H4 (cell line): ENCODE measurements around the gene DNAH14. TPM values are rescaled to one million over a fixed set of nuclear protein-coding genes. Genes with fewer than 3 reads are reported as not detected.
"Not testable (repeated sequence)": the region's sequence is repeated elsewhere in the genome, so short reads cannot be mapped to it uniquely, and the experiment has no call there.

Source experiments
- DNase-seq: peaks from one replicate; pipeline ENCODE4 v3.0.0-alpha.2; 2015; ENCODE audit warnings: low spot score
- total RNA-seq: library from RNA; depleted of rRNA; stranded (reverse); fragments of >200 nt; shearing (Covaris generic); gene quantifications from 2 replicates; pipeline ENCODE4 v1.2.3, GENCODE V29; 2014

The DNAH14 gene
- total RNA-seq, 1 experiment from 2014 or later = not detected

DNA sequence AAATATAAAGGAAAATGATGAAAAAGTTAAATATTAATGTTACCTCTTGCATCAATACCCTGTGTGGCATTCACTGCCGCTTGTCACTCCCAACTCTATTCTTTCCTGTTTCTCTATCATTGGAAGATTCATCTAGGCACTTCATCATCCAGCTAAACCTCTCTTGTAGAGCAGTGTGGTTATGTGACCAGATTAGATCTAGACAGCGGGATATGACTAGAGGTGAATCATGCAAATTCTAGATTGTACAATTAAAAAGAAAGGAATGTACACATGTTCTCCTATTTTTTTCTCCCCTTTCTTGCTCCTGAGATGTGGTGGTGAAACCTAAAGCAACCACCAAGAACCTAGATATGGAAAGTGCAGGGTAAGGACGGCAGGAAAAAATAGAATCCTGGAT, 324.3 kb downstream of the DNAH14 start:
- DNase-seq = no peak

DNA sequence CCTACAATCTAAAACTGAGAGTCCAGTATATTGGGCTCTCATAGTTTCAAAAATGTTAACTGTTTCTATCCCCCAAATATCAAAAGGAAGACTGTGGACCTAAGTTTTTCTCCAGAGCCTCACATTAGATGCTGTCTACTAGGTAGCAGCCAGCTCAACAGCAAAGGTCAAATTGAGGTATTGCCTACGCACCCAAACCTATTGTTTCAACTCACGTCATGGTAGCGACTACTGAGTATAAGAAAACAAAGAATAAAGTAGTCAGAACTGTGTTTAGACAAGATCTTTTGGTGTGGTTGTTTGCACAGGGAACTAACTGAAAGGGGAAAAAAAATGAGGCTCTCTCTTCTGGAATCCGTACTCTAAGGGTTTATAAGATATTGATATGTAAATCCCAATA, 325.2 kb downstream of the DNAH14 start:
- no peak for DNase-seq

DNA sequence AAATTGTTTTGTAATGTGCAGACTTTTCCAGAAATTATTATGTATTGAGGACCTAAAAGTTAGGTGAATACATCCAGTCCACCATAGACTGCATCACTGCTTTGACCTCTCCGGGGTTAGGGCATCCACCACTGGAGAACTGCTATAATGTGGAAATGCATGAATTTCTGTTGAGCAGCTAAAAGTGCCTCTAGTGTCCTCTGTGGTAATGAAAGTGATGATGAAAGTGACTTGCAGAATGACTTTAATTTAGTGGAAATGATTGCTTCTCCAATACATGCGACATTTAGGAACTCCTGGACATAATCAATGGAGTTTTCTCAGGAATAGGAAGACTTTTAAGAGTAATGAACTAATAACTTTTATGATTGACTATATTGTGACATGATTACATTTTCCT, 327.6 kb downstream of the DNAH14 start:
- DNase-seq = no peak

DNA sequence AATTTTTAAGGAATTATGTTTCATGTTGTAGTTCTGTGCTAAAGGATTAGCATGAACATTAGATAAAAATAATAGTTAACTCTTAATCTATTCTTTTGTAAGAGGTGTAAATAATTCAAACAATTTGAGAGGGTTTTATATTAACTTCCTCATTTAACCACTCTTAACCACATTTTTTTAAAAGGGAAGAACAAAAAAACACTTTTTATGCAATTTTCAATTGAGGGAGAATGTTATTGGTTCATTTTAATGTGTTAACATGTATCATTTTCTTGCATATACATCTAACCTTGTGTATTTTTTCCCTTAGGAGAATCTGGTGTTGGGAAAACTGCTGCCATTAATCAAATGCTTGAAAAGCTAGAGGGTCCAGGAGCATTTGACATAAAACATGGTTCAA, 329.3 kb downstream of the DNAH14 start:
- DNase-seq = no peak

DNA sequence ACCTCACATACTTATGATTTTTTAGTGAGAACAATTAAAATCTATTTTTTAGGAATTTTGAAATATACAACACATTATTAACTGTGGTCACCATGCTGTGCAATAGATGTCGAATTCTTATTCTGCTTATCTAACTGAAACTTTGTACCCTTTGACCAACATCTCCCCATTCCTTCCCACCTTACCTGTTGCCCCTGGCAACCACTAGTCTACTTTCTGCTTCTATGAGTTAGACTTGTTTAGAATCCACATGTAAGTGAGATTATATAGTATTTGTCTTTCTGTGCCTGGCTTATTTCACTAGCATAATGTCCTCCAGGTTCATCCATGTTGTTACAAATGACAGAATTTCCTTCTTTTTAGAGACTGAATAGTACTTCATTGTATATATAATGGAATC, 330.1 kb downstream of the DNAH14 start:
- no peak for DNase-seq

DNA sequence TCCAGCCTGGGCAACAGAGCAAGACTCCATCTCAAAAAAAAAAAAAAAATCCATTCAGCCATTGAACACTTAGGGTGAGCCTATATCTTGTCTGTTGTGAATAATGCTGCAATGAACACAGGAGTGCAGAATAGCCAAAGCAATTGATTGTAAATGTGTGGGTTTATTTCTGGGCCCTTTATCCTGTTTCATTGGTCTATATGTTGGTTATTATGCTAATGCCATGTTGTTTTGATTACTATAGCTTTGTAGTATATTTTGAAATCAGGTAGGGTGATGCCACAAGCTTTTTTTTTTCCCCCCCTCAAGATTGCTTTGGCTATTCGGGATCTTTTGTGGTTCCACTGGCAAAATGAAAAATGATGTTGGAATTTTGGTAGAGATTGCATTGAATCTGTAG, 330.8 kb downstream of the DNAH14 start:
- DNase-seq = no peak

DNA sequence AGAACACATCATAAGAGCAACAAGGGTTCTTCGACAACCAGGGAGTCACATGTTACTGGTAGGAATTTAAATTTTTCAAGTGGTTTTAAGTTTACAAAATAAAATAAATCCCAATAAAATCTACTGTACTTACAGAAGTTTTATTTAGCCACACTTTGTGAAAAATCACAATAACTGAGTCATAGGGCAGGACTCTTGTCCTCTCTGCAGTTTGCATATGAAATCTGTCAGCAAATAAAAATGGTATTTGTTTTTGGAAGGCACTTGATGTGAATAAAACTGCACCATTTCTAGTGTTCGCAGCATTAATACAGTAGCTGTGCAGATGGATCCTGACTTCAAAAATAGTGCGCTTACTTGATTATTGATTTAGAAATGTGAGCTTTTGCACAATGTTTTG, 348.0 kb downstream of the DNAH14 start:
- no peak for DNase-seq

DNA sequence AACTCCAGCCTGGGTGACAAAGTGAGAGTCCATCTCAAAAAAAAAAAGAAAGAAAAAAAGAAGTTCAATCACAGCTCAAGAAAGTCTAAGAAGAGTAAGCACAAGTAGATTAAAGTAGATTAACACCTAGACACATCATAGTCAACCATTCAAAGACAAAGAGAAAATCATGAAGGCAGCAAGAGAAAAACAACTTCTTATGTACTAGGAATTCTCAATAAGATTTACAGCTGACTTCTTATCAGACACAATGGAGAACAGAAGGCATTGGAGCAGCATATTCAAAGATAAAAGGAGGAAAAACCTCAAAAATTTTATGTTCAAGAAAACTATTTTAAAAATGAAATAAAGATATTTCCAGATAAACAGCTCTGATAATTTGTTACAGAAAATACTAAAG, 351.1 kb downstream of the DNAH14 start:
- no peak for DNase-seq

DNA sequence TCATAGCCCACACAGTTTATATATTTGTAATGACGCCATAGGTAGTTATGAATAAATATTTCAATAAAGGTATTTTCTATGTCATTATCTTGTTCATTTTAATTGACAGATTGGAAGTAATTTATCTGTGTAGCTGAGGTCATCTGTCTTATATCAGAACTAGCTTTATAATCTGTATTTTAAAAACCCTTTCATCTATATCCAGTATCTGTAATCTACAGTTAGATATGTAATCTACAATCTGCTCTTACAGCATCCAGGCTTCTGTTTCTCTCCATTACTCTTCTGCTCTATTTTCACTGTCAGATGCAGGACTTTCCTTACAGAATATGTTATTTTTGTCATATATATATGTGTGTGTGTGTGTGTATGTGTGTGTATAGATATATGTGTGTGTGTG, 360.8 kb downstream of the DNAH14 start:
- no peak for DNase-seq

DNA sequence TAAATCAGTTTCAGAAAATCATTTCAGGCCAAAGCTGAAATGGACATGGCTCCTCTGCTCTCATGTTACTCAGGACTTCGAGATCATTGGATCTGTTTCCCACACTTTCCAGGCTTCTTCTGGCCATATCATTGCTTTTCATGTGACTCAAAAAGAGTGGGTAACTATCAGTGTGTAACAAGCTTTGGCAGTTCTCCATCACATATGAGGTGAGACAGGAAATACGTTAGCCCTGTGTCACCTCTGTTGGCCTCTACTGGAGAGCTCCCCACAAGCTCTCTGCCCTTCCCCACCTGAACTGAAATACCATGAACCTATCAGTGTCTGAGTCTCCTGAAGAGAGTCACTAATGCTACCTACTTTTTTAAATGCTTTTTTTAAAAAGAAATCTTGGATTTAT, 370.1 kb downstream of the DNAH14 start:
- peak; percentile 14 for DNase-seq

DNA sequence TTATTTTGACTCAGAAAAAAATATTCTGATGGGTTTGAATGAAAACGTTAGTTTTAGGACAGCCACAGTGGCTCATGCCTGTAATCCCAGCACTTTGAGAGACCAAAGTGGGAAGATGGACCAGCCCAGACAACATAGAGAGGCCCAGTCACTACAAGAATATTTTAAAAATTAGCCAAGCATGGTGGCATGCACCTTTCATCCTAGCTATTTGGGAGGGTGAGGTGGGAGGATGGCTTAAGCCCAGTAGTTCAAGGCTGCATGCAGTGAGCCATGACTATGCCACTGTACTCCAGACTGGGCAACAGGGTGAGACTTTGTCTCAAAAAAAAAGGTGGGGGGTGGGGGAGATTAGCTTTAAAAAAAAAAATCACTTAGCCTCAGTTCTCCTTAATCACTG, 370.9 kb downstream of the DNAH14 start:
- no peak for DNase-seq

DNA sequence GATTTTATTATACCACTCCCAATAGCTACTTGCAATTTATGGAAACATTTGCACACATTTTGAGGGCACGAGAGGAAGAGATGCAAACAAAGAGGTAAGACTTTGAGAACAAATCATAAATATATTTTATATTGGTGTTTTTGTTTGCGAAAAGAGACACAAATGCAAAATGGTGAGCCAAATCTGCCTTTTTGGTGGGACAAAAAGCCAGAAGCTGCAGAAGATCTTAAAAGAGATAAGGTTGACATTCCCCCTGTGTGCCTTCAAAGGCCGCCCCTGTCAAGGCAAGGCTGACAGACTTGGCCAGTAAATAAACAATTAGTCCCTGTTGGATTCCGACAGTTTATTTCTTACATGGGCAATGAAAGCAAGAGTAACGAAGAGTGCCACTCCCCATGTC, 375.5 kb downstream of the DNAH14 start:
- DNase-seq = no peak

DNA sequence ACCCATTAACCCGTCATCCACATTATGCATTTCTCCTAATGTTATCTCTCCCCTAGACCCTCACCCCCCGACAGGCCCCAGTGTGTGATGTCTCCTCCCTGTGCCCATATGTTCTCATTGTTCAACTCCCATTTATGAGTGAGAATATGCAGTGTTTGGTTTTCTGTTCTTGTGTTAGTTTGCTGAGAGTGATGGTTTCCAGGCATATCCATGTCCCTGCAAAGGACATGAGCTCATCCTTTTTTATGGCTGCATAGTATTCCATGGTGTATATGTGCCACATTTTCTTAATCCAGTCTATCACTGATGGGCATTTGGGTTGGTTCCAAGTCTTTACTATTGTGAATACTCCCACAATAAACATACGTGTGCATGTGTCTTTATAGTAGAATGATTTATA, 381.1 kb downstream of the DNAH14 start:
- DNase-seq = not testable (repeated sequence)

DNA sequence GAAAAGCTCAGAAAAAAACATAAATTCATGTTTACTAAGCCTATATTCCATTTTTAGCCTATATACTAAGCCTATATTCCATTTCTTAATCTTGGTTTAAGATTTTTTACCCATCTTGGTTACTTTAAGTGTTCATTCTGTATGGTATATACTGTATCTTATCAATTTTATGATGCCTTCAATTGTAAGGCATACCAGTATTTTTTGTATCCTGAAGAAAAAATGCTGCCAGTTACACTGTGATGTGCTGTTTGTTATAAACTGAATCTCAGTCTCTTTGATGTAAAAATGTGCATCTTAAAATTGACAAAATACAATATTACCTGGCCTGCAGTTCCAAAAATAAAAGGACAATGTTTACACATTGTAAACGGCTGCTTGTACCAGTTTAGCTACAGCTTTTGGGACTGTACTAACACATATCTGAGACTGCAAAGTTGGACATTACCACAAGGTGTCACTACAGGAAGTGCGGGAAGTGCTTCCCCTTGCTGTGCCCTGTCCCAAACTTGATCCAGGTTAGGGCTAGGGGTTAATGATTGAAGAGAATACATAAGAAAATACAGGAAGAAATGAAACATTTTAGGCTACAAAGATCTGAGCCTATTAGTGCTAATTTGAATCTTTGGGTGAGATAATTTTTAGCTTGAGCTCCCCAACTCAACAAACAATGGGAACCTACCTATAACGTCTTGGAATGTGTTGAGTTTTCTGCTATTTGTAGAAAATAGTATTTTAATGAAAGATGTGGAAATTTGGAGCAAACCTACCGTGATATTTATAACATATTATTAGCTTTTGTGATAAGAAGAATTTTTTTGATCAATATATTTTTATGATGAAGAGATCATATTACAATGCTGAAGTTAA, 389.5 kb downstream of the DNAH14 start:
- peak; percentile 51 for DNase-seq

DNA sequence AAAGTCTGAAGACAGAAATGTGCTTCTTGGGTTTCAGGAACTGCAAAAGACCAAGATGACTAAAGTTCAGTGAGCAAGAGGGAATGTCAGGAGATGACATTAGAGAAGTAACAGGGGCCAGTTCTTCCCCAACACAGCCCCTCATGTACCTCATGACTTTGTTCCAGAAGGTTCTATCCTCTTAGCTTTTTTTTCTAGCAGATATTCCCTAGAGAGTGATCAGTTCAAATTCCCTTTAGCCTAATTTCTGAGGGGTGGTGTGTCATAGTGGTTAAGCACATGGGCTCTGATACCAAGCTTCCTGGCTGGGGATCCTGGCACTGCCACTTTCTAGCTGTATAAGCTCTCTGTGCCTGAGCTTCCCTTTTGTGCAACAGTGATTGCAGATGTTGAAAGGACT, 390.4 kb downstream of the DNAH14 start:
- no peak for DNase-seq

DNA sequence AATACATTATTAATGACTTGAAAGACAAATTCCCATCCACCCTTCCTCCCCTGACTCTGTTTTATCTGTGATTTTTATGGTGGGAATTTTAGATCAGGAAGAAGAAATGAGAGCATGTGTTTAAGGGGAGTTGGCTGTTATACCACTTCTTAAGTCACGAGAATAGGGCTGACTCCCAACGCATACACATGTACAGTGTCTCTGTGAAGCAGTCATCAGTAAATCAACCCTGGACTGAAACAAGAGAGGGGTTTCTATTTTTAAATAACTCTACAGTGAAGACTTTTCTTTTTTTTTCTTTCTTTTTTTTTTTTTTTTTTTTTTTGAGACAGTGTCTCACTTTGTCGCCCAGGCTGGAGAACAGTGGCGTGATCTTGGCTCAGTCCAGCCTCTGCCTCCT, 392.3 kb downstream of the DNAH14 start:
- no peak for DNase-seq

DNA sequence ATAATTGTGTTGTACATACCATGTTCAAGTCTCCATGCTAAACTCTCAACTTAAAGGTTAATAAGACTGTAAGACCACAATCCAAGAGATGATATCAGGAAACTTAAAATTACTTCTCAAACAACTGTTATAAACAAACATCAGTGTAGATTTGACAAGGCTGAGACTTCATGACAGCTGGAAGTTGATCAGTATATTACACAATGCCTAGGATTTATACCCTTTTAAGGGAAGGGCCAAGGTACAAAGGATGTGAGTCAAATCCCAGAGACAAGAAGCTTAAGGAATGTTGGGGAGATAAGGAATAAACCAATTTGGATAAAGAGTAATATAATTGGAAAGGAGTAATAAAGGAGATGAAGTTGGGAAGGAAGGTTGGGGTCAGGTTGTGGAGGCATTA, 399.6 kb downstream of the DNAH14 start:
- no peak for DNase-seq

DNA sequence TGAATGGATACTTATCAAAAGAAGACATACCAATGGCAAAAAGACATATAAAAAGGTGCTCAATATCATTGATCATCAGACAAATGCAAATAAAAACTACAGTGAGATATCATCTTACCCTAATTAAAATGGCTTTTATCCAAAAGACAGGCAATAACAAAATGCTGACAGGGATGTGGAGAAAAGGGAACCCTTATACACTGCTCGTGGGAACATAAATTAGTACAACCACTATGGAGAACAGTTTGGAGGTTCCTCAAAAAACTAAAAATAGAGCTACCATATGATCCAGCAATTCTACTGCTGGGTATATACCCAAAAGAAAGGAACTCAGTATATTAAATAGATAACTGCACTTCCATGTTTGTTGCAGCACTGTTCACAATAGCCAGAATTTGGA, 400.5 kb downstream of the DNAH14 start:
- DNase-seq = not testable (repeated sequence)

DNA sequence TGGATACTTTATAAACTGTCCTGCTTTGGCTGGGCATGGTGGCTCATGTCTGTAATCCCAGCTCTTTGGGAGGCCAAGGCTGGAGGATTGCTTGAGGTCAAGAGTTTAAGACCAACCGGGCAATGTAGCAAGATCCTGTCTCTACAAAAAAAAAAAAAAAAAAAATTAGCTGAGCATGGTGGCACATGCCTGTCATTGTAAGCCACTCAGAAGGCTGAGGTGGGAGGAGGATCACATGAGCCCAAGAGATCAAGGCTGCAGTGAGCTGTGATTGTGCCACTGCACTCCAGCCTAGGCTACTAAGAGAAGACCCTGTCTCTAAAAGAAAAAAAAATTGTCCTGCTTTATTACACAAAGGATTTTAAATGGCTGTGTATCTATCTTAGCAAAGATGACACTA, 403.2 kb downstream of the DNAH14 start:
- no peak for DNase-seq

DNA sequence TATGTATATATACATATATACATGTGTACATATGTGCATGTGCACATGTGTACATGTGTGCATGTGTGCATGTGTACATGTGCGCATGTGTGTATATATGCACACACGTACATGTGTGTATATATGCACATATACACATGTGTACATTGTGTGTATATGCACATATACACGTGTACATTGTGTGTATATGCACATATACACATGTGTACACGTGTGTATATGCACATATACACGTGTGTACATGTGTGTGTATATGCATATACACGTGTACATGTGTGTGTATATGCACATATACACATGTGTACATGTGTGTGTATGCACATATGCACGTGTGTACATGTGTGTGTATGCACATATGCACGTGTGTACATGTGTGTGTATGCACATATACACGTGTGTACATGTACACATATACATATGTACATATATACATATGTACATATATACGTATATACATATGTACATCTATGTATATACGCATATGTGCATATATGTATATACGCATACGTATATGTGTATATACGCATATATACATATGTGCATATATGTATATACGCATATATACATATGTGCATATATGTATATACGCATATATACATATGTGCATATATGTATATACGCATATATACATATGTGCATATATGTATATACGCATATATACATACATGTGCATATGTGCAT, 405.8 kb downstream of the DNAH14 start:
- DNase-seq = not testable (repeated sequence)

DNA sequence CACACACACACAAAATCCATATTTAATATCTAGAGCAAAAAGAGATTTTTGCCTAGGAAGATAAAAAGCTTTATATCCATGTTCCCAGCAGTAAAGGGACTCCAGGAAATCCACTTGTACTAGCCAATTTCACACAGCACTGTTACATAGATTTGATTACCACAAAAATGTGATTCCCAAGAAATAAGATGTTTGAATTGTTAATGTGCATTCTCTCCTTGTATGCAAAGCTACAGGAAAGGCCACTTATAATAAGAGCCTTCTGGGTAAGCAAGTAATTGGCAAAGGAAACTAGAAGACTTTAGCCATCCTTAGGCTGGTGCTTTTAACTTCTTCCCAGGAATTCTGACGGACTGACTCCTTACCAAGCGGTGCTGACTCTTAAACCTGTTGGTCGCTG, 409.1 kb downstream of the DNAH14 start:
- DNase-seq = no peak

DNA sequence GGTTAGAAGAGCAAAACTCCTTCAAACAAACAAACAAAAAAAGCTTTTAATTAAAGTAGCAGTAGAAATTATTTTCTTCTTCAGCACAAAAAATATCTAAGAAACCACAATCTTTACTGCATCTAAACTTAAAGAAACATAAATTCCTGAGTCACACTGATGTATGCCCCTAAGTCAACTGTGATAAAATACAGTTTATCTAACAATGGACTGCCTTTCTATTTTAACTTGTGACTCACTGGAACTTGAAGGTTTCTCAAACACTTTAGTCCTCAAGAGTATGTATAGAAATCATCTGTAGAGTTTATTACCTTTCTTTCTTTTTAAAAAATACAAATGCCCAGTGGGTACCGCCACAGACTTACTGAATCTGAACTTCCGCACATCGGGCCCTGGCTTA, 412.2 kb downstream of the DNAH14 start:
- peak; percentile 8 for DNase-seq

DNA sequence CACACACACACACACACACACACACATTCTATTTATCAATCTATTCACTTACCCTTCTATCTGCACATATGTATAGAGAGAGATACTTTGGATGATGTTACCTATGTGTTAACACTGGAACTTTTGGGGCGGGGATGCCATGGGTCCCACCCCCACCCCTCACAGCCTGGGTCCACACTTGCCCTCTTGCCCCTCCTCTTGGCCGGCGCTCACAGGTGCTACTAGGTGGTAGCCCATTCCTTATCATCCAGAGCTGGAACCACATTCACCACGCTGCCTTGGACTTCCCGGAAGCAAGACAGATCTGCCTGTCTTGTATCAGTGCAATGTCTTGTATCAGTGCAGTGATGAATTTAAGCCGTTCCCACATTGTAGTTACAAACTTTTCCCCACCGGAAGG, 413.2 kb downstream of the DNAH14 start:
- DNase-seq = no peak
